Stimulated activated CD4-positive, alpha-beta T cell treated with anti-CD3 and anti-CD28 coated beads, Interleukin-12 subunit alpha, Interleukin-12 subunit beta, amount 100 ng/mL, for 48 hours (primary cell): Measurements from ENCODE around the gene PUM1.

Experiments used
- DNase-seq, 3 donors: peaks; one replicate each; pipeline ENCODE4 v3.0.0-alpha.2; 2020; ENCODE audit warnings: low read depth in 2 of 3, low spot score in 1 of 3

Gene PUM1

DNA sequence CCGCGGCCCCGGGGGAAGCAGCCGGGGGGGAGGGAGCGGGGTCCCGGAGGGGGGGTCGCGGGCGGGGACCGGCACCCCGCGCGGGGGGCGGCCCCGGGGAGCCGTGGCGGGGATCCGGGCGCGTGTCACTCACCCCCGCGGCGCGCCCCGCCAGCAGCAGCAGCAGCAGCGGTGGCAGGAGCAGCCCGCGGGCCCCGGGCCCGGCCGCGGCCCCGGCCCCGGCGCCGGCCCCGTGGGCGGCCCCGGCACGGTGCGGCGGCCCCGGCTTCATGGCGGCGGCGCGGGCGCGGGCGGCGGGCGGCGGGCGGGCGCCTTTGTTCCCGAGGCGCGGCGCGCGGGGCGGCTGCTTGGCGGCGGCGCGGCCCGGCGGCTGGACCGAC lies 157.2 kb downstream of the PUM1 start:
- DNase-seq, result no peak

DNA sequence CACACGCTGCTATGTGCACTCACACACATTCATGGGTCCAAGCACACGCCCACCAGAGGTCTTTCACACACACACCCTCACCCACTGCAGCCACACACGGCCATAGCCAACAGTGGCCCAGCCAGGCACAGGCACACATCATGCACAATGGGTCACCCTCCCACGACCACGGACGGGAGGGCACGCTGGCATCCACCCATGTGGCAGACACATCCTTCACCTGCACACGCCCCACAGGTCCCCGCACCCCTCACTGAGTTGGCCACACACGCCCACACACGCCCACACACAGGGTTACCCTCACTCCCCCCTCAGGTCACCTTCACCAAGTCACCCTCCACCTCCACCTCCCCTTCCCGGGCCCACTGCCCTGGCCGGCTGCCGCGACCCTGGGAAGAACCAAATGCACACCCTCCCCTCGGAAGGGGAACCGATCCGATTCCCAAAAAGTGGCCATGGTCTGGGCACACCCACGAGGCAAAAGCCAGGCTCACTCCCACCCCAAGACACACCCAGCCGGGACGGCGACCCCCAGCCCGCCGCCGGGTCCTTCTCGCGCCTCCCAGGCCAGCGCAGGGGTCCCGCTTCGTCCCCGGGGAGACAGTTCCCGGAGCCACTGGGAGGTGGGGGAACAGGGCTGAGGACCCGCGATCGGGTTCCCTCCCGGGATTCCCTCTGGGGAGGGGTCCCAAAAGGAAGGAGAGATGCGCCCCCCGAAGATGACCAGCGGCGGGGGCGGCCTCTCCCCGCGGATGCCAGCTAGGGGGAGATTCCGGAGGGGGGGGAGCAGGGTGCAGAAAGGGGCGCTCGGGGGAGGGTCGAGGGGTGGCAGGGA lies 157.8 kb downstream of the PUM1 start:
- DNase-seq, result no peak

DNA sequence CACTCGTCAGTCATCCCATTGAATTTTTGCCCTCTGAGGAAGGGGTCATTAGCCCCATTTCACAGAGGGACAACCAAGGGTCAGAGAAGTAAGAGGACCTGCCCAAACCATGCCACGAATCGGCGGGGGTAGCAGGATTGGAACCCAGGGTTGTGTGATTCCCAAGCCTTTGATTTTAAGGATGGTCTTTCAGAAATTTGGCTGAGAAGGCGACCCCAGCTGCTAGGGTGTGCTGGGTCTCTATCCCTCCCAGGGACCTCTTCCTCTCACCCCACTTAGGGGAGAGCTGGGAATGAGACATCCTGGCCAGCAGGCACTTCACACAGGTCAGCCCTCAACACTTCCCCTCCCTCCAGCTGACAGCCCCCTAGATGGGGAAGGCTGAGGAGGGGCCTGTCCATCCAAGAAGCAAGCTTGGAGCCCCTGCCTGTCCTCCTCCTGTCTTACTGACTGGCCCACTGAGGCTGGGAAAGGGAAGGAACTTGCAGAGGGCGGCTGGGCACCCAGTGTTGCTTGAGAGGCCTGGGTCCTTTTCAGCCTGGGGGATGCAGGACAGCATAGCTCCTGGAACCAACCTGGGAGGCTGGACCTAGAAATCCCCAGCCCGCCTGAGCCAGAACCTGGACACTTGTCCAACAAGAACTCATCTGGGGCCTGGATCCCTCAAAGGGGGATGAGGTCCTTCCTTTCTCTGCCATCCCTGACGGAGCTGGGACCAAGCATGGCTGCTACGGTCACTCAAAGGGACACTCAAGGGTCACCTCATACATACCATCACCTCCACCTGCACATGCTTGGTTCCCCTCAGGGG lies 158.7 kb downstream of the PUM1 start:
- no peak for DNase-seq

DNA sequence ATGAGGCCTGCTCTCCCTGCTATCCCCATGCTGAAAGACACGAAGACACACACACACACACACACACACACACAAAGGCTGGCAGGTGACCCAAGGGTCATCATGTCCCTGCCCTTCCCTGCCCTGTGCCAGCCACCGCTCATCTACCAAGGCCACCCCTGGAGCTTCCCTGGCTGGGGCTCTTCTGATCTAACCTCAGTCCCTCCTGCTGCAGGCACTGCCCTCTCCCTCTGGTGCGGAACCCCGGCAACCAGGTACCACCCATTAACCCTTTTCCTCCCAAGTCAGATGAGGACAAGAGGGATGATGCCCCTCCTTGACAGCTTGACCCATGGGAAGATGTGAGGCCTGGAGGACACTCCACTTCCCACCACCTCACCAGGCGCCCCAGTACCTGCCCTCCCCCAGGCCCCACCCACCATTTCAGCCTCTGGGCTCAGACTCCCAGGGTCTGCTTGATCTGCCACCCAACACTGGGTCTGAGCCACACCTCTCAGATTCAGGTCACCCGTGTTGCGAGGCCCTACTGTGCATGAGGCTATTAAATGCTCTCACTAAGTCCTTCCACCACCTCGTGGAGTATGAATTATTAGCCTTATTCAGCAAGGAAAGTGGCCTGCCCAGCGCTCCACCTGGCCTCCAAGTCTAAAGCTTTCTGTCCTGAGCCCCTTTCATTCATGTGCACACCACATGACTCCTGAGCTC lies 159.4 kb downstream of the PUM1 start:
- no peak for DNase-seq

DNA sequence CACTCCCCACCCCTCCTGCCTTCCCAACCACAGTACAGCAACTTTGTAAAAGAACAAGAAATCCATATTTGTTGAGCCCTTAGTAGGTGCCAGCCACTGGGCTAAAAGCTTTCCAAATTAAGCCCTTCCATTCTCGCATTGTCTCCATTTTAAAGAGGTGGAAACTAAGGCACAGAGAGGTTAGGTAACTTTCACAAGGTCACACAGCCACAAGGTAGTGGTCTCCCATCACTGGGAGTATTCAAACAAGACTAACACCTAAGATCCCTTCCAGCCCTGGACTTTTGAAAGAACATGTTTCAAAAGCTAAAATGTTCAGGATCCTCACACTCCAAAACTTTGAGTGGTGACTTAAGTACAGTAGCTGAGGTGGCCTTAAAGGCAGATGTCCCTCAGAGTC lies 160.1 kb downstream of the PUM1 start:
- DNase-seq, result no peak

DNA sequence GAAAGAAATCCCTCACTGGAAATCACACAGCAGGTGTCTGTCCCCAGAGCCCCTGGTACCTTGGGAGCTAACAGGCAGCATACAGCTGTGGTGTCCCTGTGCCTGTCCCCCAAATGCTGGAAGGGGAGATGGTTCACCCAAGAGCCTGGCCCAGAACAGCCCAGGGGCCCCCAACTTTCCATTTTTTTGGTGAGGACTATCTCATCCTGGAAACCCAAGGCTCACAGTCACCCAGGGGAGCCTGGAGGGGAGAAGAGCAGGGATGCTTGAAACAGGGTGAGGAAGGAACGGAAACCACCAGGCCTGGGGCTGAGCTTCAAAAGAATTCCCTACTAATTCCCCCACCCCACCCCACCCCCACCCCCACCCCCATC lies 160.6 kb downstream of the PUM1 start:
- DNase-seq, result no peak

DNA sequence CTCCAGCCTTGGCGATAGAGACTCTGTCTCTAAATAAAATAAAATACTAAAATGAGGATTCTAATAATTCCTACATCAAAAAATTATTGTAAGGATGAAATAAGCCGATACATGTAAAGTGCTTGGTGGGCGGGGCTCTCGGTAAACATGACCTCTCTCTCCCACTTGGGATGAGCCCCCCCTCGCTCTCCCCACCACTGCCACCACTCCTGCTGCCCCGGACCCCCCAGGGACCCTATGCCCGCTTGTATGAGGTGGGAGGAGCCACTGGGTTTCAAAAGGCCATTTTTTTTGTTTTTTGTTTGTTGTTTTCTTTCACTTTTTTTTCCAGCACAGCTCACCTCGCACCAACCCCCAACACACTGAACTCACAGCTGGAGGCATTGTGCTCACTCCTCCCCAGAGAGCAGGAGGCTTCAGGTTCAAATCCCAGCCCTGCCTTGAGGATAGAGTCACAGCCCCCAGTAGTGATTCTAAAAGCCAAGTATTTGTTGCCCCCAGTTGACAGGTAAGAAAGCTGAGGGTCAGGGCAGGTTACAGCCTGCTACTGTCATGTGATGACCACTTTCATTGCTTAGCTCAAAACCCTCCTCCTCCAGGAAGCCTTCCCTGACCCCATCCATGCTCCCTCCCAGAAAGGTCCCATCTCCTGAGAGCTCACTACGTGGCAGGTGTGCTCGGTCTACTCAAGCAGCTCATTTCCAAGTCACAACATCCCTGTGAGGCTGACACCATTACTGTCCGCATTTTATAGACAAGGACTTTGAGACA lies 161.1 kb downstream of the PUM1 start:
- DNase-seq, result no peak

DNA sequence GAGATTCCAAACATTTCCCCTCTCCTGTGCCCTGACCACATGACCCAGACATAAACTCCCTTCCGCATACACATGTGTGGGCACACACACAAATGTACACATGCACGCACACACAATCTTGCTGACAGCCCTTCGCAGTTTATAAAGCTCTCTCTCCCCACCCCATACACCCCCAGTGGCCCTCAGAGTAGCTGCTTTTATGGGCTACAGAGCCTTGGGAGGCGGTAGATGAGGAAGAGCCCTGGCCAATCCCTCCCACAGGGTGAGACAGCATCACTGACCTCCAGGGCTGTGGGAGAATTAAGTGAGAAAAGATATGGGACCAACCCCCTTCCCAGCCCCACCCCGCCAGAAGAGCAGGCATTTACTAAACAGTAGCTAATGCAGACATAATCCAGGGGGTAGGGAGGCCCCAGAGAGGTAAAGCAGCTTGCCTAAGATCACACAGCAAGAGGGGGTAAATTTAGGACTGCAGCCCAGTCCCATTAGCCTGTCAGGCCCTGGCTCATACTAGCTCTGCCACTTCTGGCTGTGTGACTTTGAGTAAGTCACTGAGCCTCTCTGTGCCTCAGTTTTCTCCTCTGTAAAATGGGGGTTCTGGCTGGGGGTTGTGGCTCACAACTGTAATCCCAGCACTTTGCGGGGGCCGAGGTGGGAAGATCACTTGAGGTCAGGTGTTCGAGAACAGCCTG lies 162.0 kb downstream of the PUM1 start:
- DNase-seq, result no peak

DNA sequence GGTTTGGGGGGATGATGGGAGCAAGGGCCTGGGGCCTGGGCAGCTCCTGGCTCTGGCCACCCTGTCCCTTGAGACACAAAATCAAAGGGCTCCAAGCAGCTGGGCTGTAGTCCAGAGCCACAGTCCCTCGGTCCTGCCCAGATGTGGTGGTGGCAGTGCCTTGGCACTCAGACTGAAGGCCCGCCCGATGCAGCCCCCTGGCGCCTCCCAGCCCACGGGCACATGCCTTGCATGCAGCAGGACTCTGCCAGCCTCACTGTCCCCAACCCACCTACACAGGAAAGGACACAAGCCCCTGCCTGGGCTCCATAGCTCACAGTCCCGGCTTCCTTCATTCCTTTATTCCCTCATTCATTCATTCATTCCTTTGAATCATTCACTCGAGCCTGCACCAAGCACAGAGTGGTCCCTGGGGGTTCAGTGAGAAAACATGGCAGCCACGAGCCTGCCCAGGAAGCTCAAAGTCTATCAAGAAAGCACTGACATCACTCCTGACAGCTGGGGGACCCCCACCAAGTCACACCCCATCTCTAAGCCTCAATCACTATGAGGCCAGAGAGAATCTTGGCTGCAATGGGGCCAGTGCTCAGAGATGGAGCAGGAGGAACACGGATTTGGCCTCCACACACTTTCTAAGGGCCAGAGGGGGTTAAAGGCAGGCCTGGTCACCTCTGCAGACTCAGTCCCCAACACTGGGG lies 162.8 kb downstream of the PUM1 start:
- DNase-seq, result no peak

DNA sequence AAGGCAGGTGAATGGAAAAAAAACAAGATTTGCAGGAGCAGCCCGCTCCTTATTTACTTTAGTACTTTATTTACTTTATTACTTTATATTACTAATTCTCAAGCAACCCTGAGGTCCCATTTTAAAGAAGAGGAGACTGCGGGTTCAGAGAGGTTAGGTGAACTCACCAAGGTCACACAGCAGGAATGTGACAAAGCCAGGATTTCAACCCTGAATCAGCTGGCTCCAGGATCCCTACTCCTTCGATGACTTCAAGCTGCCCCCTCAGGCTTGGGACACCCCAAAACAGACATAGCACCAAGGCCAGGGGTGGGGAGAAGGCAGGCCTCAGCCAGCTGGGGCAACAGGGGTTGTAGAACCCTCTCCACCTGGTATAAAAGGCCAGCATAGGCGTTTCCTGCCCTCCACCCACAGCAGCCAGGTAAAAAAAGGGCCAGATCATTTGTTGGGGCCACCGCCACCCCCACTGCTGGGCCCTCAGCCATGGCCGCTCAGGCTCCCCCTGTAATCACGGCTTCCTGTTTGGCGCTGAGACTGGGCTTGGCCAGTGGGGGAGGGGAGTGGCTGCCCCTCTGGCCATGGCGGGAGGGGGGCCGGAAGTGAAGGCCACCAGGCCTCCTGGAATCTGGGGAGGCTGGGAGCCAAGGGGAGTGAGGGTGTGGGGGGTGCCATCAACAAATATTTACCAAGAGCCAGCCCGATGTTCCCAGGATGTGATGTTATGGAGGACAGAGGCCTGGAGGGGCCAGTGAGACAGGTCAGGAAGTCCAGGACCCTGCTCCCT lies 163.5 kb downstream of the PUM1 start:
- DNase-seq, result no peak

DNA sequence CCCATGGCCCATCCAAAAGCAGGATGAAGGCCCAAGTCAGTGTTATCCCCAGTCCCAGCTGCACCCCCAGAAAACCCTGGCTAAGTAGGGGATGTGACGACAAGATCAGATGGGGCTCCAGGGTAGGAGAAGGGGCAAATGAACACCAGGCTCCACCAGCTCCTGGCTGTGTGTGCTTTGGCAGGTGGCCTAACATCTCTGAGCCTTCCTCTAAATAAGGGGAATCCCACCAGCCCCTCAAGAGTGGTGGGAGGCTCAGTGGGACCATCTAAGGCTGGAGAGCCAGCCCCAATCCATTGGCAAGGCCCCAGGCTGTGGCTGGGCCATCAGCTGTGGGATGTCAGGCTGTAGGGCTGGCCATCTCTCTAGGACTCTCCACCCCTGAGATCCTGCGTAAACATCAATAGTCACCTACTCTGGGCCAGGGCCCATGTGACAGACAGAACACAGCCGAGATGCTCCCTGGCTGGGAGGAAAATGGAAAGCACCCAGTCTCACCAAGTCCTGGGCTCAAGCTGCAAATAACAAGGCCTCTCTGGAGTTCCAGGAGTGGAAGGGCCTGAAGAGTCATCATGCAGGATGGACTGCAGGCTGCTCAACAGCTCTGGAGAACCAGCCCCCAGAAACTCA lies 164.5 kb downstream of the PUM1 start:
- no peak for DNase-seq

DNA sequence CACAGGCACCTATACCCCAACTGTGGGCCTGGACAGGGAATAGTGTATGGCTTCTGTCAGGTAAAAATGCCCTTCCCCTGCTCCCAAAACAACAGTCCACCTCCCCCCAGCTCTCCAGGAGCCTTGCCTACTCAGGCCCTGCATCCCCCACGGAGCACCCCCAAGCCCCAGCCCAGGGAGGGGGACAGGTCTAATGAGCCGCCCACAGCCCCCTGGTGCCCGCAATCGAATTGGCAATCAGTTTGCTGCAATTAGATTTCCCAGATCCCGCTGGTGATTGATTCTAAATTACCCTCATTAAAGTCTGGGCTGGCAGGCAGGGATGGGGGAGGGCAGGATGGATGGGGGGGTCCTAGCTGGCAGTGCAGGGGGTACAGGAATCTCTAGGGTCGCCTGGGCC lies 165.0 kb downstream of the PUM1 start:
- DNase-seq, result no peak

DNA sequence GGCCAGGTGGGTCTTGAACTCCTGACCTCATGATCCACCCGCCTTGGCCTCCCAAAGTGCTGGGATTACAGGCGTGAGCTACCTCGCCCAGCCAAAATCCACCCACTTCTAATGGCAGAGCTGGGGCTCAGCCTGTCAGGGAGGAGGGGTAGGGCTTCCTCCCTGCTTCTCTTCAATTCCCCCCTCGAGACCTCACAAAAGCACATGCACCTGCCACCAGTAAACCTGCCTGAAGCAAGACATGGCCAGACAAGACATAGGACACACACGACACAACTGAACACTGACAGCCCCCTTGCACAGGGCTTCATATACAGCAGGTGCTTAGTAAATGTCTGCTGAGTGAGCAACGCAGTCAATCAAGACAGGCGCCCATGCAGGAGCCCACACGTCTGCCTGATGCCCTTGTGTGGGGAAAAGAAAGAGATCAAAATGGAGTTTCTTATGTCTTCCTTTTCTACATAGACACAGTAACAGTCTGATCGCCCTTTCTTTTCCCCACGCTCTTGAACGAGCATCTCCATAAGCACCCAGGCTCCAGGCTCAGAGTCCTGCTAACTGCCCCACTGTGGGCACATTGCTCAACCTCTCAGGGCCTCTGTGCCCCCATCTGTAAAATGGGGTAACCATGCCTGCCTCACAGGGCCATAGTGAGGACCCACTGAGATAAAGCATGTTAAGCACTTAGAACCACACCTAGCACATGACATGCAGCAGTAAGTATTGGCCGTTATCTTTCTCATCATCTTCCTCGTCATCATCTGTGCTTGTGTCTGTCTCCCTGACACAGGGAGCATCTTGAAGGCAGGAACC lies 165.7 kb downstream of the PUM1 start:
- DNase-seq, result no peak

DNA sequence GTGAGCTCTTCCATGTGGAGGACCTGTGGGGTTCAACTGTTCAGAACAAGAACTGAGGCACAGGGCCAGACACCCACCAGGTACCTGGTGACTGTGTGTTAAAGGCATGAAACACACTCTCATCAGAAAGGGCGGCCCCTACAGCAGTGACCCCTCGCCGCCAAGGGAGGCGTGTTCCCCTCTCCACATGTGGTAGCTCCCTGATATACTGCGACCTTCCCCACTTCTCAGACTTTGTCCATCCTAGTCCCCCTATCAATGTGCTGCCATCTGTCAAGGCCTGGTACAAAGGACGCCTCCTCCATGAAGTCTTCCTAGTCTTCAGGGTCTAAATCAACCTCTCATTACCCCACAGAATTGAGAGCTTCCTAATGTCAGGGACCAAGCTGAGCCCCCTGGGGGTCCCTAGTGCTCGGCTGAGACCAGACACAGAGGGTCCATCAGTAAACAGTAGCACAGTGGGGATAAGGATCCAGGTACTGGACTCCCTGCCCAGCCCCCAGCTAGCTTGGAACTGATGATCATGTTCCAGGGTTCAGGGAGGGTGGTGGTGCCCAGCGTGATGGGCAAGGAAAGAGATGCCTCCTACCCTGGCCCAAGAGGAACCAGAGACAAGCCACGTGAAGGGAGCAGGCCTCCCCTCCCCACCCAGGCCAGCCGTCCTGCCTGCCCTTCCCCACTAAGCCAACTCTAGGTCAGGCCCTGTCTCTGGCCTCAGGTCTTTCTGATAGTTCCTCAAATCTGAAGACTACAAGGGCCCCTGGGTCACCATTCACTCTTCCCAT lies 167.3 kb downstream of the PUM1 start:
- no peak for DNase-seq

DNA sequence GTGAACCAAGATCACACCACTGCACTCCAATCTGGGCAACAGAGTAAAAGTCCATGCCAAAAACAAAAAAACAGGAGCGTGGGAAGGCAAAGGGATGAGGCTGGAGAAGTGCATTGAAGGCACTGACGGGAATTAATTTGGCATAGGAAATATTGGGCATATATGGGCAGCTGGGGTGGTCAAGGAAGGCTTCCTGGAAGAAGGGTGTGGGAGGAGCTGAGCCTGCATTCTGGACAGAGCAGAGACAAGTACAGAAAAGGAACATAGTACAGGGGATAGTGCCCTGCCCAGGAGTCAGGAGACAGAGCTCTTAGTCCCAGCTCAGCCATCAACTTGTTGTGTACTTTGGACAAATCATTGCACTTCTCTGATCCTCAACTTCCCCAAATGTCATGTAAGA lies 168.6 kb downstream of the PUM1 start:
- no peak for DNase-seq

DNA sequence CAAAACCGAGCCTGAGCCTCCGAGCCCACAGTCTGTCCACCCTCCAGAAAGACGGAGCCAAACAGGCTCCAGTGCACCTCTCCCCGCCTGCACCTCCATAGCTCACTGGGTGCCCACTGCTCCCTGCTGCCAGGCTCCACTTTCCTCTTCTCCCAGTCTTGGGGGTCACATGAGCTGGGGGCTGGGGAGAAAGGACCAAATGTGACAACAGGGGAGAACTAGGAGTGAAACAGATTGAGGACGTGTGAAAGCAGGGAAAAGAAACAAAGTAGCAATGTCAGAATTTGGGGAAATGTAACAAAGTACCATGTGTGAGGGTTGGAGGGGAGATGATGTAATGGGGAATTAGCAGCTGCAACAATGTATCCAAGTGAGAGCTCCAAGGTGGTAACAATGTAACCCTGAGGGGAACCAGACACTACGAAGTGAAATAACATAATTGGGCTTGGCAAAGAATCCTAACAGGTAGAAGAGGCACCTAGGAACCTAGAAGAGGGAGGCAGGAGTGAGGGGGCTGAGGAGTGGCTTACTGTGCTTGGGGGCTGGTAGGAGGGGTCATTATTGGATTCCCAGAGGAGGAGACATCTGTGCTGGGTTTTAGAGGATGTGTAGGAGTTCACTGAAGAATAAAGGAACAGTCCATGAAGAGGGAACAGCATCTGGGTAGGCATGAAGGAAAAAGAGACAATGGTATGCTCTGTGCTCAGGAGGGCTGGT lies 169.4 kb downstream of the PUM1 start:
- DNase-seq, result no peak
